Nephron (organoid): ENCODE results near the gene SLC6A3.

ENCODE experiments used
- H3K27ac Mint-ChIP-seq, 3 experiments: 2 replicates each; pipeline ENCODE4 v1.8.0; 2020; ENCODE audit warnings: mixed read lengths in 3 of 3, mild to moderate bottlenecking in 2 of 3, moderate library complexity in 1 of 3
- H3K27me3 Mint-ChIP-seq: 2 replicates; pipeline ENCODE4 v1.8.0; 2021; ENCODE audit warnings: low read depth, mild to moderate bottlenecking, moderate library complexity, mixed read lengths
- H3K36me3 Mint-ChIP-seq: 2 replicates; pipeline ENCODE4 v1.8.0; 2020; ENCODE audit warnings: low read depth, mixed read lengths
- H3K4me1 Mint-ChIP-seq: 2 replicates; pipeline ENCODE4 v1.8.0; 2020; ENCODE audit warnings: mixed read lengths
- H3K4me3 Mint-ChIP-seq, 3 experiments: 2 replicates each; pipeline ENCODE4 v1.8.0; 2020; ENCODE audit warnings: mild to moderate bottlenecking in 3 of 3, mixed read lengths in 3 of 3, moderate library complexity in 2 of 3
- H3K9me3 Mint-ChIP-seq: 2 replicates; pipeline ENCODE4 v1.8.0; 2020; ENCODE audit warnings: mixed read lengths
- TF ChIP-seq, protein P1 (sequence below), 3 experiments: fragments of 200-600 bp; sonication (generic); IDR thresholded peaks; one replicate each; pipeline ENCODE4 v1.5.0; 2021; ENCODE audit warnings: antibody characterized with exemption in 3 of 3; ENCODE audit not compliant: unreplicated experiment in 3 of 3

The SLC6A3 gene

DNA sequence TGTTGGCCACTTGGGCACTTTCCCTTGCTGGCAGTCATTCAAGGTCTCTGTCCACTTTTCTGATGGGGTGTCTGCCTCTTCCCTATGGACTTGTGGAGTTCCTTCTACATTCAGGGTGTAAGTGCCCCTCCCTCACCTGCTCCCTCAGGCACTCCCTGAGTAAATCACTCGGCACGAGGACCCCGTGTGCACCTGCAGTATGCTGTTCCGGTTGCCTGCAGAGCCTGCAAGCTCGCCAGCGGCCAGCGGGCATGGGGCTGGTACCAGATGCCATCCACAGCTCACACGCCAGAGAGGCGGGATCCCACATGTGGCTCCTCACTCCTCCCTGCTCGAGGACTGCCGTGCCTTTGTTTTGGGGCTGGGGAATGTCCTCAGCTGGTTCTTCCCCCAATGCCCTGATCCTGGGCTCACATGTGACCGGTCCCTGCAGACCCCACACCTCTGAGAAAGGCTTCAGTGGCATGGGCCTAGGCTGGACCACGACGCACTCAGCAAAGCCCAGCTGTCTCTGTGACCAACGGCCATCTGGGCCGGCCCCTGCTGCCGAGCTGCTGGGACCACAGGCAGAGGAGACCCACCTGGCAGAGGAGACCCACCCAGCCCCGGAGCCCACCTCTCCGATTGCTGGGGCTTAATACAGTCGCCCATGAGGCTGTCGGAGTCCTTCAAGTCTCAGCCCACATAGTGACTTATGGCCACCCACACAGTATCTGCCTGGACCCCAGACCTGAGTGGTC lies 54.2 kb downstream of the SLC6A3 start:
- Mint-ChIP-seq H3K27me3 (peaks cover 62% of the 10 kb centered on the region), H3K4me1 (peaks cover 13% of the 10 kb centered on the region), H3K36me3 (no peaks in the 10 kb centered on the region), H3K4me3 (no peak overlapping the region), H3K27ac (no peak overlapping the region), H3K9me3 (peaks cover 4% of the 10 kb centered on the region)
- TF ChIP-seq, protein P1, sequence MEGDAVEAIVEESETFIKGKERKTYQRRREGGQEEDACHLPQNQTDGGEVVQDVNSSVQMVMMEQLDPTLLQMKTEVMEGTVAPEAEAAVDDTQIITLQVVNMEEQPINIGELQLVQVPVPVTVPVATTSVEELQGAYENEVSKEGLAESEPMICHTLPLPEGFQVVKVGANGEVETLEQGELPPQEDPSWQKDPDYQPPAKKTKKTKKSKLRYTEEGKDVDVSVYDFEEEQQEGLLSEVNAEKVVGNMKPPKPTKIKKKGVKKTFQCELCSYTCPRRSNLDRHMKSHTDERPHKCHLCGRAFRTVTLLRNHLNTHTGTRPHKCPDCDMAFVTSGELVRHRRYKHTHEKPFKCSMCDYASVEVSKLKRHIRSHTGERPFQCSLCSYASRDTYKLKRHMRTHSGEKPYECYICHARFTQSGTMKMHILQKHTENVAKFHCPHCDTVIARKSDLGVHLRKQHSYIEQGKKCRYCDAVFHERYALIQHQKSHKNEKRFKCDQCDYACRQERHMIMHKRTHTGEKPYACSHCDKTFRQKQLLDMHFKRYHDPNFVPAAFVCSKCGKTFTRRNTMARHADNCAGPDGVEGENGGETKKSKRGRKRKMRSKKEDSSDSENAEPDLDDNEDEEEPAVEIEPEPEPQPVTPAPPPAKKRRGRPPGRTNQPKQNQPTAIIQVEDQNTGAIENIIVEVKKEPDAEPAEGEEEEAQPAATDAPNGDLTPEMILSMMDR (IDR thresholded peaks at IDR 0.05; ENCODE audit: unreplicated experiment in 3 of 3), result no peak

DNA sequence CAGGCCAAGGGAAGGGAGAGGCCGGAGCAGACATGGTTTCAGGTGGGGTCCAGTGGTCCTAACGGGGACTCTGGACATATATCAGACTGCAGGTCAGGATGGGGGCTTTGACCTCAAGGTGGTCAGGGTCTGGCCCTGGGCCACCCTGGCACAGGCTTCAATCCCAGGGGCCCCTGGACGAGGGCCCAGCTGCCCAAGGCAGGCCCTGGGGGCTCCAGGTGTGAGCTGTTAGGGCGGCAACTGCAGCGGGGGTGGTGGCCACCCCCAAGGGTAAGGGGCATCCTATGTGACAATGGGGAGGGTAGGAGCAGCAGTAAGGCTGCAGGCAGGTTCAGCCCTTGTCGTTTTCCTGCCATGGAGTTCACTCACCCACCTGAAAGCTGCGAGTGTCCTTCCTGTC lies 54.9 kb downstream of the SLC6A3 start:
- H3K4me1 Mint-ChIP-seq, result peaks cover 16% of the 10 kb centered on the region
- H3K36me3 Mint-ChIP-seq, result no peaks in the 10 kb centered on the region
- TF ChIP-seq, protein P1 (IDR thresholded peaks at IDR 0.05; ENCODE audit: unreplicated experiment in 3 of 3), result no peak
- H3K27ac Mint-ChIP-seq, result no peak overlapping the region
- H3K27me3 Mint-ChIP-seq, result peaks cover 64% of the 10 kb centered on the region
- peaks cover 4% of the 10 kb centered on the region for H3K9me3 Mint-ChIP-seq
- H3K4me3 Mint-ChIP-seq, result no peak overlapping the region

DNA sequence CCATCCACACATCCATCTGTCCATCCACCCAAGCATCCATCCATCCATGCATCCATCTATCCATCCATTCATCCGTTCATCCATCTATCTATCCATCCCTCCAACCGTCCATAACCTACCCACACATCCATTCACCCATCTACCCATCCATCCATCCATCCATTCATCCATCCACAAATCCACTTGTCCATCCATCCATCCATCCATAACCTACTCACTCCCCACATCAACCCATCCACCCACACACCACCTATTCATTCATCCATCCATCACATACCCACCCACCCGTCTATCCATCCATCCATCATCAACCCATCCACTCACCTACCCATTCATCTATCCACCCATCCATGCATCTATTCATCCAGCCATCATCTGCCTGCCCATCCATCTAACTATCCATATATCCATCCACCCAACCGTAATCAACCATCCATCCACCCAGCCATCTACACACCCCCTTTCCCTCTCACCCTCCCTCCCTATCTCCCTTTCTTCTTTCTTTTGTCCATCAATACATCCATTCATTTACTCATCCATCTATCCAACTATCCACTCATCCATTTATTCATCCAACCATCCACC lies 56.8 kb downstream of the SLC6A3 start:
- H3K9me3 Mint-ChIP-seq, result peaks cover 4% of the 10 kb centered on the region
- TF ChIP-seq, protein P1 (IDR thresholded peaks at IDR 0.05; ENCODE audit: unreplicated experiment in 3 of 3), result no peak
- H3K4me1 Mint-ChIP-seq, result peaks cover 11% of the 10 kb centered on the region
- H3K36me3 Mint-ChIP-seq, result no peaks in the 10 kb centered on the region
- H3K27me3 Mint-ChIP-seq, result peaks cover 66% of the 10 kb centered on the region
- peak overlapping the region in 2 of 3 experiments; percentile 18 to 62 for H3K4me3 Mint-ChIP-seq
- H3K27ac Mint-ChIP-seq, result no peak overlapping the region

DNA sequence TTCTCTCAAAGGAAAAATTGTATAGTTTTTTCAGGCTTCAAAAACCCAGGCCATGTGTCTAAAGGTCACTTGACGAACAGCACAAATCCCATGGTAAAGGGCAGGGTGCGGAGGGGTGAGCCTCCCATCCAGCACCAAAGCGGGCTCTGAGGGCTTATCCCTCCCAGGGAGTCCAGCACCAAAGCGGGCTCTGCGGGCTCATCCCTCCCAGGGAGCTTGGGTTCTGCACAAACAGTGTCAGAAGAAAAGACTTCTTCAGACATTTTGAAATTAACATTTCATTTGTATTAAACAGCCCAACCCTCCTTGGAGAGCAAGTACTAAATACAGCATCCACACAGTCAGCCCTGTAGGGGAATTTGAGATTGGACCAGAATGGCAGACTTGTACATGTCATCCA lies 57.4 kb downstream of the SLC6A3 start:
- Mint-ChIP-seq H3K27me3 (peaks cover 68% of the 10 kb centered on the region), H3K9me3 (peaks cover 4% of the 10 kb centered on the region), H3K36me3 (no peaks in the 10 kb centered on the region), H3K4me3 (peak overlapping the region in 2 of 3 experiments; percentile 62 to 90), H3K27ac (no peak overlapping the region), H3K4me1 (peaks cover 11% of the 10 kb centered on the region)
- TF ChIP-seq, protein P1 (IDR thresholded peaks at IDR 0.05; ENCODE audit: unreplicated experiment in 3 of 3), result no peak

DNA sequence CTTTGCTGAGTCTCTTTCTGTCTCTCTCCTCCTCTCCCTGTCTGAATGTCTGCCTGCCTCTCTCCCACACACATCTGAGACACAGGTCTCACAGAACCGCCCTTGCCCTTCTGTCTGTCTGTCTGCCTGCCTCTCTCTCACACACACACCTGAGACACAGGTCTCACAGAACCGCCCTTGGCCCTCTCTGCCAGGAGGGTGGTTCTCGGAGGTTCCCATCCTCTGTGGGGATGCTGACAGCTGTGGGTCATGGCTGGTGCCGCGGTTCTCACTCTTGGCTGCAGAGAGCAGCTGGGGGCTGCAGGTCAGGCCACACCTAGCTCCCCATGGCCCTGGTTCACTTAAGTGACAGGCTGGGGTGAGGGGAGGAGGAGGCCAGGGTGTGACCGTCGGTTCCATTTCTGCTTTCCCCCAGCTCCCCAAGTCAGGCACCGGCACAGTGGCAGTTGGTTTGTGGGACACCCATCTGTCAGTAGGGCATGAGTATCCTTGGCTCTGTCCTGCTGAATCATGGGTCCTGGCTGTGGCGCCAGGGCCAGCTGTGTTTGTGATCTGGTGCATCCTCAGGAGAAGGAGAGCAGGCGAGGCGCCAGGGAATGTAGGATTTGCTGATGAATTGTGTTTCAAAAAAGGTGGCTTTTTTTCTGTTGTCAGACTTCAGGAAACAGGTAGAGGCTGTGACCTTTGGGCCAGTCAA lies 58.0 kb downstream of the SLC6A3 start:
- peaks cover 11% of the 10 kb centered on the region for H3K4me1 Mint-ChIP-seq
- H3K36me3 Mint-ChIP-seq, result no peaks in the 10 kb centered on the region
- H3K27ac Mint-ChIP-seq, result peak overlapping the region in 1 of 3 experiments; percentile 17
- TF ChIP-seq, protein P1 (IDR thresholded peaks at IDR 0.05; ENCODE audit: unreplicated experiment in 3 of 3), result no peak
- peaks cover 73% of the 10 kb centered on the region for H3K27me3 Mint-ChIP-seq
- H3K9me3 Mint-ChIP-seq, result peaks cover 4% of the 10 kb centered on the region
- peak overlapping the region; percentile 89 to 90 (median 90) for H3K4me3 Mint-ChIP-seq
